Endothelial cell of umbilical vein (primary cell): ENCODE results near the gene GPD2.

ENCODE experiments used
- EZH2 ChIP-seq: IDR thresholded peaks from 2 replicates; pipeline ENCODE4 v1.6.1; 2012; ENCODE audit warnings: borderline replicate concordance, low read depth, mild to moderate bottlenecking, moderate library complexity, low read length, inconsistent platforms; ENCODE audit not compliant: severe bottlenecking
- JUN ChIP-seq: IDR thresholded peaks from 2 replicates; pipeline ENCODE4 v1.6.1; 2011; ENCODE audit warnings: borderline replicate concordance, low read depth; ENCODE audit not compliant: insufficient read length, insufficient read depth
- MYC ChIP-seq: IDR thresholded peaks from one replicate; pipeline ENCODE4 v1.6.1; 2011; ENCODE audit warnings: mild to moderate bottlenecking, low read depth, low read length
- POLR2A ChIP-seq: IDR thresholded peaks from 2 replicates; pipeline ENCODE4 v1.6.1; 2012; ENCODE audit warnings: low read depth, mild to moderate bottlenecking, control low read depth, low read length
- POLR2AphosphoS5 ChIP-seq: IDR thresholded peaks from 2 replicates; pipeline ENCODE4 v1.6.1; 2012; ENCODE audit warnings: low read depth, mild to moderate bottlenecking, control low read depth, low read length, moderate library complexity; ENCODE audit not compliant: insufficient read depth
- TF ChIP-seq, protein P1 (sequence below), 2 donors: IDR thresholded peaks; 1 replicate in 1 of 2; 2 replicates in 1 of 2; pipeline ENCODE4 v1.5.1; 2011; ENCODE audit warnings: low read length in 2 of 2, mild to moderate bottlenecking in 2 of 2, moderate library complexity in 2 of 2, control low read depth in 1 of 2, inconsistent platforms in 1 of 2, low read depth in 1 of 2; ENCODE audit not compliant: insufficient read depth in 1 of 2; ENCODE audit errors: extremely low read depth in 1 of 2
- TF ChIP-seq, protein P2 (sequence below): IDR thresholded peaks from 2 replicates; pipeline ENCODE4 v1.6.1; 2011; ENCODE audit not compliant: insufficient read depth, insufficient read length

DNA sequence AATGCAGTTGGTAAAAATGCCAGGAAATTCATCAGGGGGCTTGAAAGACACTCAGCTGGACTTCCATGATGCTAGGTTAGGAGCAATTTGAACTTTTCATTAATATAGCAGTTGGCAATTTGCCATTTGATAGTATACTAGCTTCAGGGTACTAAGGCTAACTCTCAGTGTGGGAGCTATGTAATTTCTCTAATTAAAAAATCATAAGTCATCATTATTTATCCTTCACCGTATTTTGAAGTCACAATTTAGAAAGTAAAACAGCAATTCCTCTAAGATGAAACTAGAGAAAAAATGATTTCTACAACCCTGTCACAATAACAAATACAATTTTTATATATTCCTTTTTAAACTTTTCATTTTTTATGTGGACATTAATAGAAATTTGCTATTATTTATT is 190.8 kb downstream of the GPD2 start:
- TF ChIP-seq POLR2A: no peak
- TF ChIP-seq, protein P1, sequence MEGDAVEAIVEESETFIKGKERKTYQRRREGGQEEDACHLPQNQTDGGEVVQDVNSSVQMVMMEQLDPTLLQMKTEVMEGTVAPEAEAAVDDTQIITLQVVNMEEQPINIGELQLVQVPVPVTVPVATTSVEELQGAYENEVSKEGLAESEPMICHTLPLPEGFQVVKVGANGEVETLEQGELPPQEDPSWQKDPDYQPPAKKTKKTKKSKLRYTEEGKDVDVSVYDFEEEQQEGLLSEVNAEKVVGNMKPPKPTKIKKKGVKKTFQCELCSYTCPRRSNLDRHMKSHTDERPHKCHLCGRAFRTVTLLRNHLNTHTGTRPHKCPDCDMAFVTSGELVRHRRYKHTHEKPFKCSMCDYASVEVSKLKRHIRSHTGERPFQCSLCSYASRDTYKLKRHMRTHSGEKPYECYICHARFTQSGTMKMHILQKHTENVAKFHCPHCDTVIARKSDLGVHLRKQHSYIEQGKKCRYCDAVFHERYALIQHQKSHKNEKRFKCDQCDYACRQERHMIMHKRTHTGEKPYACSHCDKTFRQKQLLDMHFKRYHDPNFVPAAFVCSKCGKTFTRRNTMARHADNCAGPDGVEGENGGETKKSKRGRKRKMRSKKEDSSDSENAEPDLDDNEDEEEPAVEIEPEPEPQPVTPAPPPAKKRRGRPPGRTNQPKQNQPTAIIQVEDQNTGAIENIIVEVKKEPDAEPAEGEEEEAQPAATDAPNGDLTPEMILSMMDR (IDR thresholded peaks at IDR 0.05; ENCODE audit: extremely low read depth in 1 of 2, insufficient read depth in 1 of 2, low read depth in 1 of 2, low read length in 2 of 2): no peak
- no peak for TF ChIP-seq MYC
- TF ChIP-seq POLR2AphosphoS5: no peak
- TF ChIP-seq EZH2: no peak
- no peak for TF ChIP-seq JUN
- TF ChIP-seq, protein P2, sequence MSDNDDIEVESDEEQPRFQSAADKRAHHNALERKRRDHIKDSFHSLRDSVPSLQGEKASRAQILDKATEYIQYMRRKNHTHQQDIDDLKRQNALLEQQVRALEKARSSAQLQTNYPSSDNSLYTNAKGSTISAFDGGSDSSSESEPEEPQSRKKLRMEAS: no peak
